ENCODE measurements around the gene BLVRA.

- no peak for TF ChIP-seq CTCF (conservative IDR thresholded peaks at IDR 0.05; ENCODE audit: low read length)
- TF ChIP-seq EZH2phosphoT487 (IDR thresholded peaks at IDR 0.05; ENCODE audit: borderline replicate concordance, low read depth, low read length), result no peak
Measured at GRCh38 chr7:43768201-43768886, 9.9 kb downstream of the BLVRA start.

Data from OCI-LY7 (cell line).